ENCODE results near the gene MUSK. TPM values are rescaled to one million over a fixed set of nuclear protein-coding genes. Genes with fewer than 3 reads are reported as not detected.
"Not testable (repeated sequence)": the region's sequence is repeated elsewhere in the genome, so short reads cannot be mapped to it uniquely, and the experiment has no call there.

Gene MUSK
- total RNA-seq, 1 donor from 2014 or later: not detected

GRCh38 chr9:110691002-110691549 is 22.5 kb downstream of the MUSK start:
- no peak for DNase-seq (ENCODE audit: low spot score, unreplicated experiment)
- Mint-ChIP-seq H3K27me3 (no peaks in the 10 kb centered on the region), H3K4me3 (ENCODE audit: low read depth) (no peak overlapping the region), H3K36me3 (ENCODE audit: insufficient read depth) (no peaks in the 10 kb centered on the region), H3K9me3 (ENCODE audit: low read depth) (peaks cover 3% of the 10 kb centered on the region), H3K27ac (no peak overlapping the region), H3K4me1 (ENCODE audit: low read depth) (no peaks in the 10 kb centered on the region)
- TF ChIP-seq, protein P1, sequence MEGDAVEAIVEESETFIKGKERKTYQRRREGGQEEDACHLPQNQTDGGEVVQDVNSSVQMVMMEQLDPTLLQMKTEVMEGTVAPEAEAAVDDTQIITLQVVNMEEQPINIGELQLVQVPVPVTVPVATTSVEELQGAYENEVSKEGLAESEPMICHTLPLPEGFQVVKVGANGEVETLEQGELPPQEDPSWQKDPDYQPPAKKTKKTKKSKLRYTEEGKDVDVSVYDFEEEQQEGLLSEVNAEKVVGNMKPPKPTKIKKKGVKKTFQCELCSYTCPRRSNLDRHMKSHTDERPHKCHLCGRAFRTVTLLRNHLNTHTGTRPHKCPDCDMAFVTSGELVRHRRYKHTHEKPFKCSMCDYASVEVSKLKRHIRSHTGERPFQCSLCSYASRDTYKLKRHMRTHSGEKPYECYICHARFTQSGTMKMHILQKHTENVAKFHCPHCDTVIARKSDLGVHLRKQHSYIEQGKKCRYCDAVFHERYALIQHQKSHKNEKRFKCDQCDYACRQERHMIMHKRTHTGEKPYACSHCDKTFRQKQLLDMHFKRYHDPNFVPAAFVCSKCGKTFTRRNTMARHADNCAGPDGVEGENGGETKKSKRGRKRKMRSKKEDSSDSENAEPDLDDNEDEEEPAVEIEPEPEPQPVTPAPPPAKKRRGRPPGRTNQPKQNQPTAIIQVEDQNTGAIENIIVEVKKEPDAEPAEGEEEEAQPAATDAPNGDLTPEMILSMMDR (IDR thresholded peaks at IDR 0.05; ENCODE audit: unreplicated experiment): no peak

DNA sequence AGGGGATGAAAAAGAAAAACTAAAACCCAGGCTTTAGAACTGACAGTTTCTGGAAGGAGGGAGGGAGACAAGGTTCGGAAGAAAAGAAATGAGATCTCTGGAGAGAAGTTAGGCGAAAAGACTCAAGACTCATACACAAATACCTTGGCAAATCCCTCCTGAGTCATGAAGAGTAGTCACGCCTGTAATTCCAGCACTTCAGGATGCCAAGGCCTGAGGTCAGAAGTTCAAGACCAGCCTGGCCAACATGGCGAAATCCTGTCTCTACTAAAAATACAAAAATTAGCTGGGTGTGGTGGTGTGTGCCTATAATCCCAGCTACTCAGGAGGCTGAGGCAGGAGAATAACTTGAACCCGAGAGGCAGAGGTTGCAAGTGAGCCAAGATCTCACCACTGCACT is 27.3 kb downstream of the MUSK start:
- H3K4me3 Mint-ChIP-seq (ENCODE audit: low read depth); DNase-seq (ENCODE audit: low spot score, unreplicated experiment); H3K36me3 Mint-ChIP-seq (ENCODE audit: insufficient read depth); H3K4me1 Mint-ChIP-seq (ENCODE audit: low read depth); H3K27ac Mint-ChIP-seq; H3K27me3 Mint-ChIP-seq; H3K9me3 Mint-ChIP-seq (ENCODE audit: low read depth): not testable (repeated sequence)

DNA sequence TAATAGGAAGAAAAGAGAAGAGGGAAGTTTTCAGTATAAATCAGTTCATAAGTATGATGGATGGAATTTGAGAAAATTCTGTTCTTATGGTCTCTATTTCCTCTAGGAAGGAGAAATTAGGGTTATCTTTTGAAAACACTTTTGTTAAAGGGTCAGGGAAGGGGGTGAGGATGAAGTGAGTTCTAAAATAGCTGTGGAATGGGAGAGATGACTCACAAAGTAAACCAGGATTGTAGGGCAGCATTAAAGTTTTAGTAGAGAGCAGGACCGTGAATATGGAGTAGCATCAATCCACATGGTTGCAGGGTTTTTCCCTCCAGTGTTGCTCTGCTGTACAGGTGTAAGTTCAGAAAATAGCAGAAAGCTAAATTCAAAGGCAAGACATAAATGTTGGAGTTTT is 32.4 kb downstream of the MUSK start:
- no peaks in the 10 kb centered on the region for H3K36me3 Mint-ChIP-seq (ENCODE audit: insufficient read depth)
- no peak overlapping the region for H3K4me3 Mint-ChIP-seq (ENCODE audit: low read depth)
- no peaks in the 10 kb centered on the region for H3K9me3 Mint-ChIP-seq (ENCODE audit: low read depth)
- TF ChIP-seq, protein P1 (IDR thresholded peaks at IDR 0.05; ENCODE audit: unreplicated experiment): no peak
- H3K27ac Mint-ChIP-seq: no peak overlapping the region
- no peaks in the 10 kb centered on the region for H3K4me1 Mint-ChIP-seq (ENCODE audit: low read depth)
- peaks cover 5% of the 10 kb centered on the region for H3K27me3 Mint-ChIP-seq
- DNase-seq (ENCODE audit: low spot score, unreplicated experiment): no peak

- no peaks in the 10 kb centered on the region for H3K36me3 Mint-ChIP-seq (ENCODE audit: insufficient read depth)
- no peak overlapping the region for H3K4me3 Mint-ChIP-seq (ENCODE audit: low read depth)
- H3K9me3 Mint-ChIP-seq (ENCODE audit: low read depth): no peaks in the 10 kb centered on the region
- H3K27me3 Mint-ChIP-seq: peaks cover 10% of the 10 kb centered on the region
- H3K4me1 Mint-ChIP-seq (ENCODE audit: low read depth): no peaks in the 10 kb centered on the region
- no peak for DNase-seq (ENCODE audit: low spot score, unreplicated experiment)
- TF ChIP-seq, protein P1 (IDR thresholded peaks at IDR 0.05; ENCODE audit: unreplicated experiment): no peak
- no peak overlapping the region for H3K27ac Mint-ChIP-seq
These were observed 35.1 kb downstream of the MUSK start for GRCh38 chr9:110703669-110704068.

GRCh38 chr9:110707419-110707818 is 38.8 kb downstream of the MUSK start:
- Mint-ChIP-seq H3K4me3 (ENCODE audit: low read depth) (no peak overlapping the region), H3K36me3 (ENCODE audit: insufficient read depth) (no peaks in the 10 kb centered on the region), H3K27ac (no peak overlapping the region), H3K9me3 (ENCODE audit: low read depth) (no peaks in the 10 kb centered on the region), H3K4me1 (ENCODE audit: low read depth) (peaks cover 7% of the 10 kb centered on the region), H3K27me3 (peaks cover 10% of the 10 kb centered on the region)
- DNase-seq (ENCODE audit: low spot score, unreplicated experiment): no peak
- TF ChIP-seq, protein P1 (IDR thresholded peaks at IDR 0.05; ENCODE audit: unreplicated experiment): no peak

GRCh38 chr9:110710420-110710819 is 41.8 kb downstream of the MUSK start:
- no peak overlapping the region for H3K27ac Mint-ChIP-seq
- DNase-seq (ENCODE audit: low spot score, unreplicated experiment): no peak
- no peaks in the 10 kb centered on the region for H3K36me3 Mint-ChIP-seq (ENCODE audit: insufficient read depth)
- H3K9me3 Mint-ChIP-seq (ENCODE audit: low read depth): no peaks in the 10 kb centered on the region
- TF ChIP-seq, protein P1 (IDR thresholded peaks at IDR 0.05; ENCODE audit: unreplicated experiment): no peak
- peaks cover 10% of the 10 kb centered on the region for H3K27me3 Mint-ChIP-seq
- peaks cover 24% of the 10 kb centered on the region for H3K4me1 Mint-ChIP-seq (ENCODE audit: low read depth)
- no peak overlapping the region for H3K4me3 Mint-ChIP-seq (ENCODE audit: low read depth)

Data from progenitor cell of endocrine pancreas (in vitro differentiated cells).